IMR-90 (cell line): ENCODE results near the gene ME2. TPM values are rescaled to one million over a fixed set of nuclear protein-coding genes. Genes with fewer than 3 reads are reported as not detected.

Experiments used
- ATAC-seq: fragments of 200-7000 bp; cut with Tn5 transposase; 2 replicates; pipeline ENCODE4 v1.9.1; 2020; ENCODE audit warnings: low read depth, mild to moderate bottlenecking, moderate library complexity
- BruUV-seq: library from RNA; stranded (reverse); fragments of 400-500 nt; replicated peaks from 2 replicates; lab custom pipeline; 2021; lab: Mats Ljungman, UMichigan
- CTCF ChIA-PET: fragments of 300-600 bp; formaldehyde crosslinking; extraction: SDS; loops from one replicate; lab custom pipeline; 2021; ENCODE audit warnings: antibody characterized with exemption; lab: Yijun Ruan, JAX
- POLR2A ChIA-PET: fragments of 300-600 bp; sonication (Branson Sonifier 250); formaldehyde crosslinking; loops from one replicate; lab custom pipeline; 2022; ENCODE audit warnings: antibody characterized with exemption; ENCODE audit not compliant: unreplicated experiment; lab: Charles Lee
- DNase-seq: peaks from one replicate; pipeline ENCODE4 v3.0.0; 2013
- H2AFZ ChIP-seq: replicated peaks from 2 replicates; pipeline ENCODE3; 2013; ENCODE audit warnings: low read length, mild to moderate bottlenecking; ENCODE audit not compliant: poor library complexity
- H2AK5ac ChIP-seq: 2 replicates; pipeline ENCODE4 v1.6.1; 2013; ENCODE audit warnings: low read depth, low read length, inconsistent platforms
- H2AK9ac ChIP-seq: replicated peaks from 2 replicates; pipeline ENCODE3; 2013; ENCODE audit warnings: mild to moderate bottlenecking, low read depth, low read length, moderate library complexity; ENCODE audit not compliant: poor library complexity
- H2BK120ac ChIP-seq: 2 replicates; pipeline ENCODE4 v1.6.1; 2013; ENCODE audit warnings: low read depth, low read length, inconsistent platforms
- H2BK15ac ChIP-seq: 3 replicates; pipeline ENCODE4 v1.6.1; 2013; ENCODE audit warnings: low read depth, low read length, inconsistent platforms
- H2BK20ac ChIP-seq: 2 replicates; pipeline ENCODE4 v1.6.1; 2013; ENCODE audit warnings: low read depth, mild to moderate bottlenecking, inconsistent platforms, low read length, moderate library complexity
- H2BK5ac ChIP-seq: 2 replicates; pipeline ENCODE4 v1.6.1; 2013; ENCODE audit warnings: mild to moderate bottlenecking, low read depth, low read length, inconsistent platforms; ENCODE audit not compliant: poor library complexity, severe bottlenecking
- H3K14ac ChIP-seq: replicated peaks from 2 replicates; pipeline ENCODE4 v1.6.1; 2013; ENCODE audit warnings: low read depth, low read length, inconsistent platforms
- H3K18ac ChIP-seq: 2 replicates; pipeline ENCODE4 v1.6.1; 2013; ENCODE audit warnings: low read depth, low read length, control low read depth
- H3K23ac ChIP-seq: 2 replicates; pipeline ENCODE4 v1.6.1; 2013; ENCODE audit warnings: low read depth, low read length, inconsistent platforms
- H3K27ac ChIP-seq: 2 replicates; pipeline ENCODE4 v1.5.1; 2013; ENCODE audit warnings: mild to moderate bottlenecking, control low read depth, low read length; ENCODE audit not compliant: insufficient read depth
- H3K27me3 ChIP-seq: 2 replicates; pipeline ENCODE4 v1.6.1; 2013; ENCODE audit warnings: low read length; ENCODE audit not compliant: control insufficient read depth, insufficient read depth
- H3K36me3 ChIP-seq: 2 replicates; pipeline ENCODE4 v1.6.1; 2013; ENCODE audit warnings: low read length, mixed read lengths; ENCODE audit not compliant: control insufficient read depth, insufficient read depth
- H3K4ac ChIP-seq: 2 replicates; pipeline ENCODE4 v1.6.1; 2013; ENCODE audit warnings: low read depth, low read length, inconsistent platforms
- H3K4me1 ChIP-seq: 2 replicates; pipeline ENCODE4 v1.6.1; 2013; ENCODE audit warnings: low read length, mixed read lengths; ENCODE audit not compliant: control insufficient read depth, insufficient read depth
- H3K4me2 ChIP-seq: 2 replicates; pipeline ENCODE4 v1.6.1; 2013; ENCODE audit warnings: low read depth, mild to moderate bottlenecking, control low read depth, low read length, moderate library complexity
- H3K4me3 ChIP-seq: 2 replicates; pipeline ENCODE4 v1.5.1; 2013; ENCODE audit warnings: low read depth, mild to moderate bottlenecking, control low read depth, low read length, moderate library complexity; ENCODE audit not compliant: insufficient read depth
- H3K56ac ChIP-seq: 2 replicates; pipeline ENCODE4 v1.6.1; 2013; ENCODE audit warnings: low read length, inconsistent platforms; ENCODE audit not compliant: insufficient read depth; ENCODE audit errors: extremely low read depth
- H3K79me1 ChIP-seq, 2 experiments: 2 replicates each; pipeline ENCODE4 v1.6.1; 2013; ENCODE audit warnings: low read length in 2 of 2, inconsistent platforms in 1 of 2, low read depth in 1 of 2
- H3K9ac ChIP-seq: 2 replicates; pipeline ENCODE4 v1.6.1; 2013; ENCODE audit warnings: low read depth, low read length, control low read depth
- H3K9me1 ChIP-seq: 2 replicates; pipeline ENCODE4 v1.6.1; 2013; ENCODE audit warnings: low read length, inconsistent platforms; ENCODE audit not compliant: insufficient read depth
- H3K9me3 ChIP-seq: 2 replicates; pipeline ENCODE4 v1.6.1; 2013; ENCODE audit warnings: low read length; ENCODE audit not compliant: control insufficient read depth, insufficient read depth
- H4K20me1 ChIP-seq: 2 replicates; pipeline ENCODE4 v1.6.1; 2013; ENCODE audit warnings: low read length, inconsistent platforms; ENCODE audit not compliant: insufficient read depth
- H4K5ac ChIP-seq: 2 replicates; pipeline ENCODE4 v1.6.1; 2013; ENCODE audit warnings: mild to moderate bottlenecking, low read depth, low read length, control low read depth
- H4K8ac ChIP-seq, 2 experiments: 2 replicates each; pipeline ENCODE4 v1.6.1; 2013; ENCODE audit warnings: low read depth in 2 of 2, low read length in 2 of 2, control low read depth in 1 of 2, inconsistent platforms in 1 of 2
- H4K91ac ChIP-seq: 2 replicates; pipeline ENCODE4 v1.6.1; 2013; ENCODE audit warnings: low read depth, low read length, inconsistent platforms; ENCODE audit not compliant: insufficient read depth
- CTCF ChIP-seq: conservative IDR thresholded peaks from 2 replicates; pipeline ENCODE4 v1.5.1; 2012; ENCODE audit warnings: mild to moderate bottlenecking, low read depth, low read length, improper control_type of control experiment
- POLR2A ChIP-seq: IDR thresholded peaks from 2 replicates; pipeline ENCODE4 v1.6.1; 2012; ENCODE audit warnings: mild to moderate bottlenecking, low read depth, low read length
- WGBS, 2 experiments: methylation state at CpG; one replicate each; pipeline versions ENCODE4 v1.1.5 to v1.1.7; 2013; ENCODE audit warnings: missing lambda C conversion rate in 2 of 2; ENCODE audit not compliant: insufficient read length in 1 of 2; ENCODE audit errors: extremely low coverage in 2 of 2; 5-methylcytosine and 5-hydroxymethylcytosine counted together
- dilution Hi-C: fragments of 300-500 bp; cut with HindIII; formaldehyde crosslinking; loops from one replicate; pipeline ENCODE4 v1.14.3; 2018; ENCODE audit warnings: low sequenced_read_pairs; ENCODE audit not compliant: unreplicated experiment
- in situ Hi-C: fragments of 300-500 bp; cut with MboI; formaldehyde crosslinking; loops from 3 replicates; pipeline ENCODE4 v1.14.3; 2019; ENCODE audit warnings: low sequenced_read_pairs, inconsistent platforms, mixed read lengths
- intact Hi-C: fragments of 100-400 bp; cut with micrococcal nuclease; formaldehyde crosslinking; loops from 2 replicates; pipeline ENCODE4 v1.10.0; 2022
- polyA plus RNA-seq, 3 experiments: library from polyadenylated mRNA; depleted of rRNA; stranded (reverse); fragments of >200 nt; gene quantifications; 2 replicates each; pipeline ENCODE4 v1.2.3, GENCODE V29; 2012; ENCODE audit warnings: low replicate concordance in 1 of 3
- total RNA-seq: library from RNA; depleted of rRNA; stranded (reverse); fragments of >200 nt; gene quantifications from 2 replicates; pipeline ENCODE4 v1.2.3, GENCODE V29; 2012

ME2 gene
- total and polyA plus RNA-seq, 2 of the 4 experiments (the other 2 are of a cell fraction): 29.7 to 32.6 TPM

- DNase-seq (peak; percentile 10), ATAC-seq (no peak)
- no peak overlapping the region for H3K27ac ChIP-seq
- peaks cover 10% of the 10 kb centered on the region for H3K4me1 ChIP-seq
- BruUV-seq: no TSS peak
- no peak overlapping the region for H3K23ac ChIP-seq
- no peak overlapping the region for H2BK120ac ChIP-seq
- H3K4me2 ChIP-seq: no peak overlapping the region
- TF ChIP-seq POLR2A (no peak), CTCF (peak; percentile 34)
- POLR2A ChIA-PET: no interaction called here
- dilution Hi-C loops (no loop called here), intact Hi-C loops (no loop called here), in situ Hi-C loops (no loop called here)
- no peaks in the 10 kb centered on the region for H3K27me3 ChIP-seq
- H2AK5ac ChIP-seq: no peak overlapping the region
- no peak overlapping the region for H2BK5ac ChIP-seq
- no peak overlapping the region for H3K4me3 ChIP-seq
- no peak overlapping the region for H3K18ac ChIP-seq
- no peak overlapping the region for H3K9ac ChIP-seq
- H3K14ac ChIP-seq: no peak overlapping the region
- H4K91ac ChIP-seq: no peak overlapping the region
- H3K56ac ChIP-seq: no peak overlapping the region
- no peak overlapping the region for H2AK9ac ChIP-seq
- H4K5ac ChIP-seq: no peak overlapping the region
- no peak overlapping the region for H3K4ac ChIP-seq
- H2AFZ ChIP-seq: no peak overlapping the region
- H2BK15ac ChIP-seq: no peak overlapping the region
- peaks cover 15% of the 10 kb centered on the region; the same call in 1 of the 2 replicates for H3K36me3 ChIP-seq
- peaks cover 5 to 10% of the 10 kb centered on the region in 2 experiments; a peak in 2 of 4 replicates for H3K79me1 ChIP-seq
- H4K8ac ChIP-seq: no peak overlapping the region
- peaks cover 6% of the 10 kb centered on the region for H3K9me1 ChIP-seq
- H3K9me3 ChIP-seq: no peaks in the 10 kb centered on the region
- CTCF ChIA-PET: no interaction called here
- WGBS, 2 experiments: 100% methylated on average over 1 of the region's 3 CpGs; no CpG with 5 or more reads in 1 of the 2 experiments
- 0 out of 2 replicates have a peak, but pooled peaks cover 3% of the 10 kb centered on the region for H4K20me1 ChIP-seq
- H2BK20ac ChIP-seq: no peak overlapping the region
These were observed 103.9 kb downstream of the ME2 start for GRCh38 chr18:50982802-50983179.
